MCF 10A (cell line): Measurements from ENCODE around the gene THEM4. TPM values are rescaled to one million over a fixed set of nuclear protein-coding genes. Genes with fewer than 3 reads are reported as not detected.
A peak's percentile ranks its signal among the peaks of the same experiment; 100 is the strongest.

Source experiments
- BruUV-seq: library from RNA; stranded (reverse); fragments of 400-500 nt; replicated peaks from 2 replicates; lab custom pipeline; 2021; lab: Mats Ljungman, UMichigan
- CTCF ChIA-PET: fragments of 300-600 bp; sonication (Branson Sonifier 250); formaldehyde crosslinking; extraction: SDS; loops from one replicate; lab custom pipeline; 2021; ENCODE audit warnings: antibody characterized with exemption, inconsistent platforms; lab: Yijun Ruan, JAX
- POLR2A ChIA-PET: fragments of 300-600, 350-650 bp; sonication (Branson Sonifier 250); formaldehyde crosslinking; extraction: SDS; loops from one replicate; lab custom pipeline; 2020; ENCODE audit warnings: antibody characterized with exemption, inconsistent platforms; lab: Yijun Ruan, JAX
- DNase-seq: peaks from one replicate; pipeline ENCODE4 v3.0.0-alpha.2; 2018; ENCODE audit not compliant: unreplicated experiment
- H3K27ac Mint-ChIP-seq: one replicate; pipeline ENCODE4 v1.8.0; 2022; ENCODE audit warnings: mild to moderate bottlenecking, low read depth, mixed read lengths; ENCODE audit not compliant: unreplicated experiment
- H3K27me3 Mint-ChIP-seq: one replicate; pipeline ENCODE4 v1.8.0; 2022; ENCODE audit warnings: mixed read lengths; ENCODE audit not compliant: insufficient read depth, unreplicated experiment
- H3K36me3 Mint-ChIP-seq: one replicate; pipeline ENCODE4 v1.8.0; 2022; ENCODE audit warnings: mild to moderate bottlenecking, moderate library complexity, mixed read lengths; ENCODE audit not compliant: insufficient read depth, unreplicated experiment
- H3K4me1 Mint-ChIP-seq: one replicate; pipeline ENCODE4 v1.8.0; 2022; ENCODE audit warnings: mixed read lengths; ENCODE audit not compliant: insufficient read depth, unreplicated experiment
- H3K4me3 Mint-ChIP-seq: one replicate; pipeline ENCODE4 v1.8.0; 2022; ENCODE audit warnings: mild to moderate bottlenecking, moderate library complexity, mixed read lengths; ENCODE audit not compliant: unreplicated experiment
- H3K9me3 Mint-ChIP-seq: one replicate; pipeline ENCODE4 v1.8.0; 2022; ENCODE audit warnings: mixed read lengths; ENCODE audit not compliant: unreplicated experiment
- CTCF ChIP-seq: fragments of 200-600 bp; IDR thresholded peaks from one replicate; pipeline ENCODE4 v1.8.0; 2022; ENCODE audit warnings: antibody characterized with exemption, mild to moderate bottlenecking; ENCODE audit not compliant: unreplicated experiment
- intact Hi-C: fragments of 100-400 bp; cut with micrococcal nuclease; formaldehyde crosslinking; loops from 2 replicates; pipeline ENCODE4 v1.14.1; 2022
- total RNA-seq: library from RNA; stranded (reverse); gene quantifications from 2 replicates; pipeline ENCODE4 v1.2.3, GENCODE V29; 2022

THEM4 gene
- total RNA-seq, 1 experiment from 2014 or later = 29.1 TPM

- Mint-ChIP-seq H3K27me3 (no peaks in the 10 kb centered on the region), H3K4me3 (no peak overlapping the region), H3K4me1 (peaks cover 5% of the 10 kb centered on the region), H3K27ac (no peak overlapping the region), H3K9me3 (no peaks in the 10 kb centered on the region), H3K36me3 (peaks cover 5% of the 10 kb centered on the region)
- intact Hi-C loops = no loop called here
- no TSS peak for BruUV-seq
- TF ChIP-seq CTCF = no peak
- ChIA-PET POLR2A (interaction anchor here (0.5 to 3.1 kb wide), 5 partner anchors 10 to 76 kb away, joined by 3 to 20 read pairs (median 3); partner anchors contain the start of genes S100A10 and THEM4), CTCF (interaction anchor here (0.7 to 4.6 kb wide), 6 partner anchors 11 to 79 kb away, joined by 3 to 27 read pairs (median 5); no protein-coding TSS in a partner anchor)
- DNase-seq = no peak
Measured at GRCh38 chr1:151923422-151923821, 14.1 kb upstream of the THEM4 start.

DNA sequence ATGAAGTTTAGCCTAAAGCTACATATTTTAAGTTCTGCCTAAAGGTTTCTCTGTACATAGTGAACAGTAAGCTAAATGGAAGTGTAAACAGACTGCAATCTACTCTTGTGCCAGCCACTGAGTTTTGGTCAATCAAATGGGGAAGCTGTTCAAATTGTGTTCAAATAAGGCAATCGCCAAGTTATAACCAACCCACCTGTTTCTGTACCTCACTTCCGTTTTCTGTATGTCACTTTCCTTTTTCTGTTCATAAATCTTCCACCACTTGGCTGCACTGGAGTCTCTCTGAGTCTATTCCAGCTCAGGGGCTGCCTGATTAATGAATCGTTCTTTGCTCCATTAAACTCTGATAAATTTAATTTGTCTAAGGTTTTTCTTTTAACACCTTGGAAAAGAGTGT lies 10.8 kb upstream of the THEM4 start:
- Mint-ChIP-seq H3K4me3 (no peak overlapping the region), H3K4me1 (peaks cover 5% of the 10 kb centered on the region), H3K27ac (no peak overlapping the region), H3K36me3 (no peaks in the 10 kb centered on the region), H3K27me3 (no peaks in the 10 kb centered on the region), H3K9me3 (no peaks in the 10 kb centered on the region)
- DNase-seq = no peak
- intact Hi-C loops = no loop called here
- POLR2A ChIA-PET = interaction anchor here (0.6 to 3.1 kb wide), 4 partner anchors 9 to 262 kb away, joined by 3 to 18 read pairs (median 4); partner anchors contain the start of gene THEM4
- no peak for TF ChIP-seq CTCF
- BruUV-seq = no TSS peak
- CTCF ChIA-PET = interaction anchor here (0.5 to 2.3 kb wide), 10 partner anchors 10 to 146 kb away, joined by 3 to 9 read pairs (median 5); no protein-coding TSS in a partner anchor

DNA sequence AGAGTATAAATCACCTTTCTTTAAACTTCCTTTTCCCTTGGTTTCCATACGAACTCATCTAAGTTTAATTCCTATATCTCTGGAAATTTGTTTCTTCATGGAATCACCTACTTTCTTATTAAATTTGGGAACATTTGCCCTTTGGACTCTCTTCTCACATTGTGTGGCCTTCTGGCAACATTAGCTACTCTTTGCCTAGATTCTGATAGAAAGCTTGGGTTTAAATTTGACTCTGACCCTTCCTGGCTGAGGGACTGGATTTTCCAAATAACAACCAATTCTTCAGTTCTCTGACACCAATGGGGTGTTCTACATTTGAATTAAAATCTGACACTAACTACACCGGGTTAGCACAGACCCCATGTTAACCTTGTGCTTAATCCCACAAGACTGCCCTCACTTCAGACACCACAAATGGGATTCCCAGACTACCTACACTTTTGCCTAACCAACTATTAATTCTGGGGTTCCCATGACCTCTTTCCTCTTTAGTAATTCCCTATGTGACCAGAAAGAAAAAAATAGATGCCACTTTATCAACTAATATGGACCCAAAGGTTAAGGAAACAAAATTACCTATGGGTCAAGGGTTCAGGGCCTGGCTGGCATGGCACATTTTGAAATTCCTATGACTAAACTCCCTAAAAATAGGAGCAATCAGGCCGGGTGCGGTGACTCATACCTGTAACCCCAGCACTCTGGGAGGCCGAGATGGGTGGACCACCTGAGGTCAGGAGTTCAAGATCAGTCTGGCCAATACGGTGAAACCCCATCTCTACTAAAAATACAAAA lies 9.7 kb upstream of the THEM4 start:
- peak; percentile 59 for DNase-seq
- BruUV-seq = no TSS peak
- no peak for TF ChIP-seq CTCF
- Mint-ChIP-seq H3K27ac (no peak overlapping the region), H3K27me3 (no peaks in the 10 kb centered on the region), H3K9me3 (no peaks in the 10 kb centered on the region), H3K4me3 (no peak overlapping the region), H3K36me3 (no peaks in the 10 kb centered on the region), H3K4me1 (peaks cover 5% of the 10 kb centered on the region)
- intact Hi-C loops = no loop called here
- ChIA-PET CTCF (interaction anchor here (0.6 to 2.3 kb wide), 5 partner anchors 21 to 94 kb away, joined by 3 to 9 read pairs (median 6); no protein-coding TSS in a partner anchor), POLR2A (interaction anchor here (0.7 to 3.1 kb wide), 4 partner anchors 9 to 240 kb away, joined by 3 to 18 read pairs (median 4); partner anchors contain the start of gene THEM4)

DNA sequence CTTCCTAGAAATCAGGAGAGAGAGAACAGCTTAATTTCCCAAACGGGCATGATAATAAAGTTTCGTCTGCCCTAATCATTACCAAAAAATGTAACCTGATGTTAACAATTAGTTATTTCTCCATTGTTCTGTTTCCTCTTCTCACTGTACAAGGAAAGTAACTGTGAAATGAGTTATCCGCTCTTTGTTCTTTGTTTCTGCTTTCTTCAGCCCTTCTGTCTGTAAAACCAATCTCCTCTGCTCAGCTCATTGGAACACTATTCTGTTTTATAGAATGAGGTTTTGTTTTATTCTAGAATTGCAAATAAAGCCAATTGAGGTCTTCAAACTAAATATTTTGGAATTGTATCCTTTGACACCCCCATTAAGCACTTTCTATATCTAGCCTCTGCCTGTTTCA lies 8.8 kb upstream of the THEM4 start:
- Mint-ChIP-seq H3K9me3 (no peaks in the 10 kb centered on the region), H3K36me3 (no peaks in the 10 kb centered on the region), H3K27me3 (no peaks in the 10 kb centered on the region), H3K4me1 (peaks cover 5% of the 10 kb centered on the region), H3K4me3 (no peak overlapping the region), H3K27ac (no peak overlapping the region)
- ChIA-PET POLR2A (interaction anchor here (0.9 to 1.3 kb wide), 2 partner anchors 9 to 72 kb away, joined by 3 to 4 read pairs; partner anchors contain the start of gene THEM4), CTCF (interaction anchor here (0.7 to 1.2 kb wide), 3 partner anchors 9 to 372 kb away, joined by 3 read pairs; partner anchors contain the start of gene THEM4)
- TF ChIP-seq CTCF = no peak
- no TSS peak for BruUV-seq
- no peak for DNase-seq
- intact Hi-C loops = no loop called here
